ENCODE results near the gene TRDMT1. TPM values are rescaled to one million over a fixed set of nuclear protein-coding genes. Genes with fewer than 3 reads are reported as not detected.

The TRDMT1 gene
- total RNA-seq, 1 donor from 2014 or later, result 4.2 TPM

GRCh38 chr10:17228091-17229015 is 26.9 kb upstream of the TRDMT1 start, which contains the start of gene VIM:
VIM (plus strand) TSS chr10:17228241; CDS start chr10:17229423, 1,182 bp downstream.
- peaks cover 3% of the 10 kb centered on the region for H3K27me3 Mint-ChIP-seq (ENCODE audit: low read depth)
- peaks cover 48% of the 10 kb centered on the region for H3K36me3 Mint-ChIP-seq (ENCODE audit: low read depth)
- peaks cover 50% of the 10 kb centered on the region for H3K4me1 Mint-ChIP-seq (ENCODE audit: low read depth)
- no peaks in the 10 kb centered on the region for H3K9me3 Mint-ChIP-seq
- intact Hi-C loops (cut with micrococcal nuclease), result loop anchor here (1.0 to 5.0 kb wide), 6 partner anchors 27 to 1426 kb away; partner anchors contain the start of genes PTER and TRDMT1
- H3K4me3 Mint-ChIP-seq (ENCODE audit: low read depth), result peak within 1 kb of the TSS; percentile 89
- H3K27ac Mint-ChIP-seq, result peak within 1 kb of the TSS; percentile 98
- DNase-seq (ENCODE audit: low spot score), result peak; percentile 82

GRCh38 chr10:17227367-17228090 is 26.1 kb upstream of the TRDMT1 start:
- Mint-ChIP-seq H3K27me3 (ENCODE audit: low read depth) (peaks cover 3% of the 10 kb centered on the region), H3K36me3 (ENCODE audit: low read depth) (peaks cover 42% of the 10 kb centered on the region), H3K4me1 (ENCODE audit: low read depth) (peaks cover 51% of the 10 kb centered on the region), H3K9me3 (no peaks in the 10 kb centered on the region), H3K27ac (peak overlapping the region; percentile 98), H3K4me3 (ENCODE audit: low read depth) (peak overlapping the region; percentile 89)
- peak; percentile 26 for DNase-seq (ENCODE audit: low spot score)
- intact Hi-C loops (cut with micrococcal nuclease), result loop anchor here (1.0 to 5.0 kb wide), 7 partner anchors 11 to 1425 kb away; partner anchors contain the start of genes PTER and TRDMT1

- Mint-ChIP-seq H3K27ac (no peak overlapping the region), H3K4me1 (ENCODE audit: low read depth) (peaks cover 49% of the 10 kb centered on the region), H3K9me3 (no peaks in the 10 kb centered on the region), H3K36me3 (ENCODE audit: low read depth) (peaks cover 36% of the 10 kb centered on the region), H3K4me3 (ENCODE audit: low read depth) (peak overlapping the region; percentile 89), H3K27me3 (ENCODE audit: low read depth) (peaks cover 6% of the 10 kb centered on the region)
- DNase-seq (ENCODE audit: low spot score), result no peak
- intact Hi-C loops (cut with micrococcal nuclease), result loop anchor here (1.0 to 5.0 kb wide), 3 partner anchors 11 to 790 kb away; partner anchors contain the start of gene PTER
These were observed 25.4 kb upstream of the TRDMT1 start for GRCh38 chr10:17226891-17227303.

GRCh38 chr10:17225808-17226207 is 24.3 kb upstream of the TRDMT1 start:
- Mint-ChIP-seq H3K9me3 (no peaks in the 10 kb centered on the region), H3K4me3 (ENCODE audit: low read depth) (no peak overlapping the region), H3K4me1 (ENCODE audit: low read depth) (peaks cover 42% of the 10 kb centered on the region), H3K27me3 (ENCODE audit: low read depth) (peaks cover 6% of the 10 kb centered on the region), H3K27ac (no peak overlapping the region), H3K36me3 (ENCODE audit: low read depth) (peaks cover 25% of the 10 kb centered on the region)
- no peak for DNase-seq (ENCODE audit: low spot score)
- intact Hi-C loops (cut with micrococcal nuclease), result loop anchor here (5.0 kb wide), 2 partner anchors 449 to 789 kb away; partner anchors contain the start of gene PTER

DNA sequence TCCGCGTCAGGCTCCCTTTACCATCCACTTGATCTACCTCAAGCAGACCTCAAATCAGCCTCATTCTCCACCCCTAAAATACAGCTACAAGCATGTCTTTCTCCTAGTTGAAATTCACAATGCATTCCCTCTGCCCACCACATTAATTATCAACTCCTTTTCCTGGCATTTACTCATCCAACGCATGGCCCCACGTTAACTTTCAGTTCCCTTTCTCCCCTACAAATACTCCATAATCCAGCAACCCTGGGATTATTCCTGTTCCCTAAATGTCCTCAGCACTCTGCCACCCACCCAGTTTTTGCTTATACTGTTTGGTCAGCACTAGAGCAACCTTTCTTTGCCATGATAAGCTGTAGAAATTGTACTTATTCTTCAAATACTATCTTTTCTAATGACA is 20.9 kb upstream of the TRDMT1 start:
- H3K36me3 Mint-ChIP-seq (ENCODE audit: low read depth), result peaks cover 23% of the 10 kb centered on the region
- no peak overlapping the region for H3K27ac Mint-ChIP-seq
- H3K4me1 Mint-ChIP-seq (ENCODE audit: low read depth), result peaks cover 43% of the 10 kb centered on the region
- H3K27me3 Mint-ChIP-seq (ENCODE audit: low read depth), result peaks cover 6% of the 10 kb centered on the region
- intact Hi-C loops (cut with micrococcal nuclease), result no loop called here
- H3K4me3 Mint-ChIP-seq (ENCODE audit: low read depth), result no peak overlapping the region
- no peaks in the 10 kb centered on the region for H3K9me3 Mint-ChIP-seq
- no peak for DNase-seq (ENCODE audit: low spot score)

DNA sequence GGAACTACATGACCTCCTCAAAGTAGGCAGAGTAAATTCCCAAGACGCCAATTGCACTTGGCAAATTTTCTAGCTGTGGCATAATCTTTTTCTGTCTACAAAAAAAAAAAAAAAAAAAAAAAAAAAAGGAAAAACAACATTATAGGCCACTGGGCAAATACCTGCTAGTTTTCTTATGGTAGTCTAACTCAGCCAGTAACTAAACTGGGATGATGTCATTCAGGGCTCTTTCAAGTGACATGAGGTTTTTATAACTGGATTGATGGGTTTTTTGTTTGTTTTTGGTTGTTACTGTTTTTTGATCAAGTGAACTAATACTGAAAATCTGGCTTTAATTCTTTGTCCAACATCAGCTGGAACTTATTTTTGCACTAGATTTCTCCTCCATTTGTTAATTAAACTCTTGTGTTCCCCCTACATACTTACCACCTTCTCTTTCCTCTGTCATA is 19.2 kb upstream of the TRDMT1 start:
- Mint-ChIP-seq H3K9me3 (no peaks in the 10 kb centered on the region), H3K27ac (no peak overlapping the region), H3K4me1 (ENCODE audit: low read depth) (peaks cover 40% of the 10 kb centered on the region), H3K27me3 (ENCODE audit: low read depth) (peaks cover 6% of the 10 kb centered on the region), H3K4me3 (ENCODE audit: low read depth) (no peak overlapping the region), H3K36me3 (ENCODE audit: low read depth) (peaks cover 17% of the 10 kb centered on the region)
- no peak for DNase-seq (ENCODE audit: low spot score)
- intact Hi-C loops (cut with micrococcal nuclease), result no loop called here

GRCh38 chr10:17219024-17219423 is 17.6 kb upstream of the TRDMT1 start:
- H3K27ac Mint-ChIP-seq, result no peak overlapping the region
- H3K4me3 Mint-ChIP-seq (ENCODE audit: low read depth), result no peak overlapping the region

DNA sequence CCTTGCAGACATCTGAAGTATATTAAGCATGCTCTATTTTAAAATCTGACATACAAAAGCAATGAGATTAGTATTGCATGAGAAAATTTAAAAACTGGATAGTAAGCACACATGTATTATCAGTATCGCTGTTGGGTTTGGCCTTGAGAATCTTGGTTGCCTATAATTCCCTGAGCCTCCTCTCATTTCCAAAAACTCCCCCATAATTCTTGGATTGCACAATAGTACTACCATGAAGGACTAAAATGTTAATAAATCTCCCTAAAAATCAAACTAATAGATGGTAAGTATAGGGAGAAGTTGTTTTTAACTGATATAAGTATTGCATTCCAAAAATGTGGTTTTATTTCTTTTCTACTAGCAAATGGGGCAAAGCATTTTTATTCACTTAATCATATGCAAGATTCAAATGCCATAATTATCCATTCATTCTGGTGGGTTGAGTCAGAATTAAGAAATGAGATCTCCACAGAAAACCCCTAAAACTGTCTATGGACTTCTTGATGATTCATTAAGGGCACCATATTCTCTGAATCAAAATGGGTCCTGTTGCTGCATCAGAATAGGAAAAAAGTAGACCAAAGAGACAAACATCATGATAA is 16.3 kb upstream of the TRDMT1 start:
- intact Hi-C loops (cut with micrococcal nuclease), result loop anchor here (2.0 kb wide), 1 partner anchor 17 kb away; the partner anchor contains the start of gene TRDMT1
- peaks cover 44% of the 10 kb centered on the region for H3K4me1 Mint-ChIP-seq (ENCODE audit: low read depth)
- no peak for DNase-seq (ENCODE audit: low spot score)

More at GRCh38 chr10:17219024-17219423, 17.6 kb upstream of the TRDMT1 start:
- no peak for DNase-seq (ENCODE audit: low spot score)
- peaks cover 45% of the 10 kb centered on the region for H3K4me1 Mint-ChIP-seq (ENCODE audit: low read depth)
- intact Hi-C loops (cut with micrococcal nuclease), result no loop called here
- peaks cover 4% of the 10 kb centered on the region for H3K27me3 Mint-ChIP-seq (ENCODE audit: low read depth)
- H3K9me3 Mint-ChIP-seq, result no peaks in the 10 kb centered on the region
- peaks cover 15% of the 10 kb centered on the region for H3K36me3 Mint-ChIP-seq (ENCODE audit: low read depth)

GRCh38 chr10:17216901-17217395 is 15.5 kb upstream of the TRDMT1 start:
- intact Hi-C loops (cut with micrococcal nuclease), result loop anchor here (1.0 to 2.0 kb wide), 6 partner anchors 10 to 214 kb away; partner anchors contain the start of gene TRDMT1
- no peak for DNase-seq (ENCODE audit: low spot score)
- H3K4me1 Mint-ChIP-seq (ENCODE audit: low read depth), result peaks cover 43% of the 10 kb centered on the region
- peak overlapping the region; percentile 94 for H3K27ac Mint-ChIP-seq
- no peaks in the 10 kb centered on the region for H3K9me3 Mint-ChIP-seq
- no peaks in the 10 kb centered on the region for H3K27me3 Mint-ChIP-seq (ENCODE audit: low read depth)
- no peak overlapping the region for H3K4me3 Mint-ChIP-seq (ENCODE audit: low read depth)
- peaks cover 15% of the 10 kb centered on the region for H3K36me3 Mint-ChIP-seq (ENCODE audit: low read depth)

More for the DNA sequence above, 16.3 kb upstream of the TRDMT1 start:
- H3K27ac Mint-ChIP-seq, result peak overlapping the region; percentile 71
- peak overlapping the region; percentile 24 for H3K4me3 Mint-ChIP-seq (ENCODE audit: low read depth)
- H3K27me3 Mint-ChIP-seq (ENCODE audit: low read depth), result peaks cover 4% of the 10 kb centered on the region
- H3K9me3 Mint-ChIP-seq, result no peaks in the 10 kb centered on the region
- H3K36me3 Mint-ChIP-seq (ENCODE audit: low read depth), result peaks cover 15% of the 10 kb centered on the region

- Mint-ChIP-seq H3K9me3 (no peaks in the 10 kb centered on the region), H3K27ac (peak overlapping the region; percentile 94), H3K27me3 (ENCODE audit: low read depth) (no peaks in the 10 kb centered on the region), H3K36me3 (ENCODE audit: low read depth) (peaks cover 15% of the 10 kb centered on the region), H3K4me3 (ENCODE audit: low read depth) (no peak overlapping the region), H3K4me1 (ENCODE audit: low read depth) (peaks cover 43% of the 10 kb centered on the region)
- peak; percentile 43 for DNase-seq (ENCODE audit: low spot score)
- intact Hi-C loops (cut with micrococcal nuclease), result loop anchor here (1.0 to 2.0 kb wide), 6 partner anchors 10 to 213 kb away; partner anchors contain the start of gene TRDMT1
These were observed 14.9 kb upstream of the TRDMT1 start for GRCh38 chr10:17216217-17216900.

DNA sequence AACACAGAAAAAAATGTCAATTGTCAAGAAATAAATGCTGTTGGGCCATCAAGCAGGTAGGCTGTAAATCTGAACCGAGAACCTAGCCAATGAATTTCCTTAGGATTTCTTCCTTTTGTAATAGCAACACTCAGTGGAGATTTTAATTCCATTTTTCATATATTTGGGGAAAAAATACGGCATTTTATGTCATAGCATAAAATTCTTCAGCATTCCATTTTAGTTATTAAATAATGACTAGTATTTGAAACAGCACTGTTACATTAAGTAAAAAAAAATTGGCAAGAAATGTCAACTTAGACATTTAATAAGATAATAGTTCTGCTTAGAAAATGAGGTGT is 14.3 kb upstream of the TRDMT1 start:
- H3K27me3 Mint-ChIP-seq (ENCODE audit: low read depth), result no peaks in the 10 kb centered on the region
- DNase-seq (ENCODE audit: low spot score), result no peak
- H3K27ac Mint-ChIP-seq, result peak overlapping the region; percentile 94
- no peak overlapping the region for H3K4me3 Mint-ChIP-seq (ENCODE audit: low read depth)
- H3K4me1 Mint-ChIP-seq (ENCODE audit: low read depth), result peaks cover 39% of the 10 kb centered on the region
- peaks cover 15% of the 10 kb centered on the region for H3K36me3 Mint-ChIP-seq (ENCODE audit: low read depth)
- intact Hi-C loops (cut with micrococcal nuclease), result loop anchor here (1.0 to 2.0 kb wide), 6 partner anchors 9 to 212 kb away; partner anchors contain the start of gene TRDMT1
- no peaks in the 10 kb centered on the region for H3K9me3 Mint-ChIP-seq

Measured in activated T-helper 2 cell treated with anti-CD3 and anti-CD28 coated beads, Interferon-gamma antibody, Interleukin-2, Interleukin-4, amounts not matched to agents 10 μg/mL and 5 μg/mL and 100 μg/mL, durations not matched to agents 14 hours and 24 hours and 36 hours (primary cell).